HEK293 (cell line): ENCODE measurements around the gene RAMP1.
"Not testable (repeated sequence)": the region's sequence is repeated elsewhere in the genome, so short reads cannot be mapped to it uniquely, and the experiment has no call there.

Experiments used
- CTCF ChIA-PET: fragments of 350-600 bp; formaldehyde crosslinking; extraction: SDS; loops from one replicate; lab custom pipeline; 2021; ENCODE audit warnings: antibody characterized with exemption; lab: Yijun Ruan, JAX
- POLR2A ChIA-PET: fragments of 300-600 bp; formaldehyde crosslinking; extraction: SDS; loops from one replicate; lab custom pipeline; 2020; ENCODE audit warnings: antibody characterized with exemption, inconsistent platforms; lab: Yijun Ruan, JAX
- H3K27ac ChIP-seq: fragments of 200-500 bp; sonication (Bioruptor generic); 2 replicates; pipeline ENCODE4 v1.5.1; 2014; ENCODE audit warnings: low read depth, low read length, control low read depth, inconsistent platforms; ENCODE audit errors: extremely low read depth
- H3K36me3 ChIP-seq, 2 experiments: fragments of 200-500 bp in 1 of 2; sonication (Bioruptor generic) in 1 of 2; 1 replicate in 1 of 2; 2 replicates in 1 of 2; pipeline ENCODE4 v1.5.1; 2014 to 2017; ENCODE audit warnings: inconsistent platforms in 2 of 2, low read length in 2 of 2; ENCODE audit not compliant: control insufficient read depth in 2 of 2, insufficient read depth in 1 of 2
- H3K4me1 ChIP-seq: fragments of 200-500 bp; sonication (Bioruptor generic); 2 replicates; pipeline ENCODE4 v1.5.1; 2014; ENCODE audit warnings: mild to moderate bottlenecking, low read length, inconsistent platforms; ENCODE audit not compliant: control insufficient read depth, insufficient read depth
- H3K4me3 ChIP-seq: 2 replicates; pipeline ENCODE4 v1.5.1; 2011; ENCODE audit warnings: low read depth, mild to moderate bottlenecking, control low read depth, low read length, moderate library complexity
- H3K9me3 ChIP-seq: fragments of 200-500 bp; sonication (Bioruptor generic); 2 replicates; pipeline ENCODE4 v1.5.1; 2014; ENCODE audit warnings: low read depth, low read length, inconsistent platforms; ENCODE audit not compliant: control insufficient read depth, insufficient read depth
- BCL11A ChIP-seq: fragments of 450-650 bp; formaldehyde crosslinking; IDR thresholded peaks from 2 replicates; pipeline ENCODE4 v1.5.1; 2016; ENCODE audit warnings: low read depth, missing biosample characterization, missing genetic modification characterization
- EGR2 ChIP-seq: fragments of 450-650 bp; formaldehyde crosslinking; IDR thresholded peaks from 2 replicates; pipeline ENCODE4 v1.5.1; 2016; ENCODE audit warnings: low read depth, missing biosample characterization, missing genetic modification characterization
- GFI1B ChIP-seq: fragments of 450-650 bp; formaldehyde crosslinking; IDR thresholded peaks from 2 replicates; pipeline ENCODE4 v1.5.1; 2016; ENCODE audit warnings: missing biosample characterization, missing genetic modification characterization
- HOXD13 ChIP-seq: sonication (generic); formaldehyde crosslinking; IDR thresholded peaks from 2 replicates; pipeline ENCODE4 v1.8.0; 2022; ENCODE audit warnings: missing genetic modification reagents, borderline replicate concordance
- KLF8 ChIP-seq: fragments of 450-650 bp; formaldehyde crosslinking; IDR thresholded peaks from 2 replicates; pipeline ENCODE4 v1.5.1; 2016; ENCODE audit warnings: missing biosample characterization, missing genetic modification characterization
- REPIN1 ChIP-seq: fragments of 450-650 bp; formaldehyde crosslinking; IDR thresholded peaks from 2 replicates; pipeline ENCODE4 v1.5.1; 2017; ENCODE audit warnings: missing biosample characterization, missing genetic modification characterization, low read depth
- SP3 ChIP-seq: fragments of 450-650 bp; formaldehyde crosslinking; IDR thresholded peaks from 2 replicates; pipeline ENCODE4 v1.5.1; 2016; ENCODE audit warnings: missing biosample characterization, missing genetic modification characterization
- ZFHX2 ChIP-seq: fragments of 450-650 bp; formaldehyde crosslinking; conservative IDR thresholded peaks from 2 replicates; pipeline ENCODE4 v1.5.1; 2016; ENCODE audit warnings: missing biosample characterization, missing genetic modification characterization
- ZNF221 ChIP-seq: fragments of 450-650 bp; formaldehyde crosslinking; IDR thresholded peaks from 2 replicates; pipeline ENCODE4 v1.5.1; 2017; ENCODE audit warnings: missing biosample characterization, missing genetic modification characterization, borderline replicate concordance
- ZNF24 ChIP-seq: fragments of 450-650 bp; formaldehyde crosslinking; IDR thresholded peaks from 2 replicates; pipeline ENCODE4 v1.5.1; 2016; ENCODE audit warnings: missing biosample characterization, missing genetic modification characterization
- ZNF248 ChIP-seq: fragments of 450-650 bp; formaldehyde crosslinking; IDR thresholded peaks from 2 replicates; pipeline ENCODE4 v1.5.1; 2017; ENCODE audit warnings: missing biosample characterization, missing genetic modification characterization
- ZNF266 ChIP-seq: fragments of 450-650 bp; formaldehyde crosslinking; IDR thresholded peaks from 2 replicates; pipeline ENCODE4 v1.5.1; 2016; ENCODE audit warnings: missing biosample characterization, missing genetic modification characterization, low read depth
- ZNF324 ChIP-seq: fragments of 450-650 bp; formaldehyde crosslinking; IDR thresholded peaks from 2 replicates; pipeline ENCODE4 v1.5.1; 2016; ENCODE audit warnings: missing biosample characterization, missing genetic modification characterization
- ZNF335 ChIP-seq: fragments of 450-650 bp; formaldehyde crosslinking; conservative IDR thresholded peaks from 2 replicates; pipeline ENCODE4 v1.5.1; 2016; ENCODE audit warnings: missing biosample characterization, missing genetic modification characterization
- ZNF561 ChIP-seq: fragments of 450-650 bp; IDR thresholded peaks from 2 replicates; pipeline ENCODE4 v1.5.1; 2018; ENCODE audit warnings: missing biosample characterization, missing genetic modification characterization, borderline replicate concordance
- ZNF610 ChIP-seq: fragments of 450-650 bp; formaldehyde crosslinking; IDR thresholded peaks from 2 replicates; pipeline ENCODE4 v1.5.1; 2016; ENCODE audit warnings: missing biosample characterization, missing genetic modification characterization, borderline replicate concordance
- ZNF654 ChIP-seq: fragments of 450-650 bp; formaldehyde crosslinking; IDR thresholded peaks from 2 replicates; pipeline ENCODE4 v1.5.1; 2016; ENCODE audit warnings: low read depth, missing biosample characterization, missing genetic modification characterization
- ZNF670 ChIP-seq: fragments of 450-650 bp; formaldehyde crosslinking; IDR thresholded peaks from 2 replicates; pipeline ENCODE4 v1.5.1; 2016; ENCODE audit warnings: missing biosample characterization, missing genetic modification characterization, low read depth
- ZXDB ChIP-seq: fragments of 450-650 bp; formaldehyde crosslinking; IDR thresholded peaks from 2 replicates; pipeline ENCODE4 v1.5.1; 2016; ENCODE audit warnings: missing biosample characterization, missing genetic modification characterization
- TF ChIP-seq, protein P1 (sequence below): fragments of 450-650 bp; formaldehyde crosslinking; IDR thresholded peaks from 2 replicates; pipeline ENCODE4; 2016; ENCODE audit warnings: missing biosample characterization, missing genetic modification characterization

RAMP1 gene

DNA sequence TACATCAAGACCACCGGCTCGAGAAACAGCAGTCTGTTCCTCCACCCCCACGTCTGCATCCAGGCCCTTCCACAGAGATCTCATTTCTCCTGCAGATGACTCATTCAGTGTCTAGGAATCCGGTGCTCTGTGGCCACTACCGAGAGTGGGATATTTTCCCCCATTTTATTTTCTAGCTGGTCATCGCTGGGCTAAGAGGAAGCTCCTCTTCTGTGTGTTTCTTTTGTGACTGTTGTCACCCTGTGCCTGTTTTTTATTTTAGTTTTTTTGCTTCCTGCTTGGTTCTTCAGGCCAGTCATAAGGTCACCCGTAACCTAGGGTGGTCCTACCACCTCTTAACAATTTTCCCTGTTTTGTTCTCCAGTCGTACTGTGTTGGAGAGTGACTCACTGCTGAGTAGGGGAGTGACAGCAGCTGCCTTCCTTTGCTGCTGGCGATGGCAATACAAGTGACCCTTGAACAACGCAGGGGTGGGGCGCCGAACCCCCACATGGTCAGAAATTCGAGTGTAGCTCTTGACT lies 6.7 kb downstream of the RAMP1 start:
- no peak overlapping the region for H3K27ac ChIP-seq
- no peak overlapping the region for H3K4me3 ChIP-seq
- TF ChIP-seq ZNF335 (tag by site-specific recombination) = peak; percentile 67
- TF ChIP-seq ZFHX2 (tag by site-specific recombination) = no peak
- no peaks in the 10 kb centered on the region for H3K9me3 ChIP-seq
- POLR2A ChIA-PET = no interaction called here
- H3K36me3 ChIP-seq = no peaks in the 10 kb centered on the region
- CTCF ChIA-PET = interaction anchor here (0.6 to 1.1 kb wide), 2 partner anchors 12 to 394 kb away, joined by 3 read pairs; no protein-coding TSS in a partner anchor
- H3K4me1 ChIP-seq = peaks cover 1% of the 10 kb centered on the region

DNA sequence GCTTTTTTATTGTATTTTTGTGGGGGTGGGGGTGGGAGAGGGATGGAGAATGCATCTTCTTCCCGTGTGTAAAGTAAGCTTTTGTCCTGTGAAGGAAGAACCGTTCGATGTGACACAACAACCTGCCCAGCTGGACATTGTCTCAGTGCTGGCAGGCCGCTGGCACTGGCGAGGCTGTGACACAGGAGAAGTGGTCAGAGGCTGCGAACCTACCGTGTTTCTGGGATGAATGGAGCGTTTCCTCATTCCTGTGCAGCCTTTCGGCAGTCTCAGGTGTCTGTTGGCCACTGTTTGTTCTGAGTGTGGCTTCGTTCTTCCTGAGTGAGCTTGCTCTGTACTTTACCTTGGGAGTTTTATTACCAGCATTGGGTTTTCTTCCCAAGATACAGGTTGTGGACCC lies 8.0 kb downstream of the RAMP1 start:
- no peak overlapping the region for H3K27ac ChIP-seq
- TF ChIP-seq ZNF24 (tag by site-specific recombination) = no peak
- TF ChIP-seq GFI1B (tag by site-specific recombination) = no peak
- no peak for TF ChIP-seq ZXDB (tag by site-specific recombination)
- no peak for TF ChIP-seq ZNF266 (tag by site-specific recombination)
- no peak for TF ChIP-seq ZNF670 (tag by site-specific recombination)
- TF ChIP-seq SP3 (tag by site-specific recombination) = no peak
- no peak for TF ChIP-seq BCL11A (tag by site-specific recombination)
- TF ChIP-seq ZNF221 (tag by site-specific recombination) = no peak
- no peak for TF ChIP-seq KLF8 (tag by site-specific recombination)
- TF ChIP-seq ZNF654 = no peak
- no peak for TF ChIP-seq EGR2
- TF ChIP-seq ZNF248 (tag by site-specific recombination) = no peak
- TF ChIP-seq, protein P1, sequence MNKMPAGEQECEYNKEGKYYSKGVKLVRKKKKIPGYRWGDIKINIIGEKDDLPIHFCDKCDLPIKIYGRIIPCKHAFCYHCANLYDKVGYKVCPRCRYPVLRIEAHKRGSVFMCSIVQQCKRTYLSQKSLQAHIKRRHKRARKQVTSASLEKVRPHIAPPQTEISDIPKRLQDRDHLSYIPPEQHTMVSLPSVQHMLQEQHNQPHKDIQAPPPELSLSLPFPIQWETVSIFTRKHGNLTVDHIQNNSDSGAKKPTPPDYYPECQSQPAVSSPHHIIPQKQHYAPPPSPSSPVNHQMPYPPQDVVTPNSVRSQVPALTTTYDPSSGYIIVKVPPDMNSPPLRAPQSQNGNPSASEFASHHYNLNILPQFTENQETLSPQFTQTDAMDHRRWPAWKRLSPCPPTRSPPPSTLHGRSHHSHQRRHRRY (tag by site-specific recombination) = no peak
- no peak for TF ChIP-seq ZNF610 (tag by site-specific recombination)
- TF ChIP-seq ZNF561 (tag by site-specific recombination) = no peak
- no peak for TF ChIP-seq HOXD13 (CRISPR knock-in tag)
- no peak for TF ChIP-seq ZNF324 (tag by site-specific recombination)
- TF ChIP-seq REPIN1 = no peak
- ChIA-PET CTCF (no interaction called here), POLR2A (no interaction called here)
- H3K4me1 ChIP-seq = no peaks in the 10 kb centered on the region
- H3K4me3 ChIP-seq = no peak overlapping the region
- H3K36me3 ChIP-seq = no peaks in the 10 kb centered on the region
- H3K9me3 ChIP-seq = no peaks in the 10 kb centered on the region

DNA sequence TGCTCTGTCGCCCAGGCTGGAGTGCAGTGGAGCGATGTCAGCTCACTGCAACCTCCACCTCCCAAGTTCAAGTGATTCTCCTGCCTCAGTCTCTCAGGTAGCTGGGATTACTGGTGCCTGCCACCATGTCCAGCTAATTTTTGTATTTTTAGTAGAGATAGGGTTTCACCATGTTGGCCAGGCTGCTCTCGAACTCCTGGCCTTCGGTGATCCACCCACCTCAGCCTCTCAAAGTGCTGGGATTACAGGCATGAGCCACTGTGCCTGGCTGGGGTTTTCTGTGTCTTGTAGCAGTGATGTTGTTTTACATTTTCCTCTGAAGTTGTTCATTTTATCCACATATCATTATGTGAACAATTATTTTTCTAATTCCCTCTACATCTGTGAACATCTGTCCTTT lies 8.7 kb downstream of the RAMP1 start:
- H3K27ac ChIP-seq, H3K36me3 ChIP-seq, H3K4me3 ChIP-seq, H3K9me3 ChIP-seq, H3K4me1 ChIP-seq, CTCF ChIA-PET: not testable (repeated sequence)
- POLR2A ChIA-PET = interaction anchor here (0.6 to 0.7 kb wide), 2 partner anchors 197 to 231 kb away, joined by 4 to 6 read pairs; no protein-coding TSS in a partner anchor
